A549 treated with Mapracorat at 1 μM for 4 hours (cell line): ENCODE data around the gene GADL1. TPM values are rescaled to one million over a fixed set of nuclear protein-coding genes. Genes with fewer than 3 reads are reported as not detected.

ENCODE experiments used
- total RNA-seq: library from RNA; stranded (reverse); fragments of 200-300 nt; extraction: Qiagen RNA extraction; gene quantifications from 5 replicates; pipeline ENCODE4 v1.2.3, GENCODE V29; 2022

The GADL1 gene
- total RNA-seq: not detected in 5 replicates

DNA sequence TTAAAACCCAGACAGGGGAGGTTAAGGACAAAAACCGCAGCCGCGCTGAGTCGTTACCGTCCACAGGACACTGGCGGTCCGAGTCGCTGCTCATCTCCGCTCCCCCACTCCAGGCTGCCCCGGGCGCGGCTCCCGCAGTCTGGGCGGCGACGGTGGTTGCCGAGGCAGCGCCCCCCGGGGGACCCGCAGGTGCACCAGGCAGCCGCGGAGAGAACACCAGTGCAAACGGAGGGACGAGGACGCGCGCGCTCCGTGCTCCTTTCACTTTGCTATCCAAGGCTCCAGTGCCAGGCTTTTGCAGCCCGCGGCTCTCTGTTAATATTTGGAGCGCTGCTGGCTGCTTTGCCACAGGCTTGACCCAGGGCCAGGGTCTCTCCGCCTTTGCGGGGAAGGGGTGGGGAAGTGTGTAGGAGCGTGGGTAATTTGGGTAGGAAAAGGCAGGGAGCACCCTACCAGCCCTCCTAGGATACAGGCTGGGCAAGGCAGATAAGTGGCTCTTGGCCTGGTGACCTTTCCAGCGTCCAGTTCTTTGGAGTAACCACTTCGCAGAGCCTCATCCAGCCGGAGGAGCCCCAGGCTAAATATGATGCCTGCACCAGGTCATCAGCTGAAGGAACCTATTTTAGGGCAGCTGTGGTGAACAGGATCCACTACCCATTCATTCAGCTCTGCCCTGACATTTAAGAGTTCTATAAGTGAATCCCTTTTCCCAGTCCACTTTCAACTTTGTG lies at the start of gene GADL1:
GADL1 (minus strand) TSS at position 141 of the 731 bp plus-strand sequence; CDS start at position 94, 47 bp downstream.

